Thymus (tissue), 11 donors: ENCODE measurements around the gene DCAF4. TPM values are rescaled to one million over a fixed set of nuclear protein-coding genes. Genes with fewer than 3 reads are reported as not detected.
A peak's percentile ranks its signal among the peaks of the same experiment; 100 is the strongest.

Experiments
- DNase-seq, 9 donors: peaks; one replicate each; pipeline ENCODE4 v3.0.0-alpha.2; 2013; ENCODE audit warnings: low spot score in 9 of 9, low read depth in 6 of 9, missing footprints in 1 of 9
- H3K27ac ChIP-seq, 2 donors: one replicate each; pipeline ENCODE4 v1.5.1; 2013; ENCODE audit warnings: control low read depth in 1 of 2, low read depth in 1 of 2, low read length in 1 of 2, mild to moderate bottlenecking in 1 of 2, moderate library complexity in 1 of 2
- H3K27me3 ChIP-seq, 2 donors: one replicate each; pipeline ENCODE4 v1.5.1; 2013; ENCODE audit warnings: low read length in 1 of 2; ENCODE audit not compliant: control insufficient read depth in 2 of 2, insufficient read depth in 1 of 2
- H3K36me3 ChIP-seq, 2 donors: one replicate each; pipeline ENCODE4 v1.5.1; 2013; ENCODE audit warnings: low read length in 1 of 2, mild to moderate bottlenecking in 1 of 2, moderate library complexity in 1 of 2; ENCODE audit not compliant: control insufficient read depth in 2 of 2, insufficient read depth in 2 of 2
- H3K4me1 ChIP-seq, 2 donors: one replicate each; pipeline ENCODE4 v1.5.1; 2013; ENCODE audit warnings: low read length in 2 of 2; ENCODE audit not compliant: control insufficient read depth in 2 of 2, insufficient read depth in 2 of 2
- H3K4me3 ChIP-seq, 2 donors: one replicate each; pipeline ENCODE4 v1.5.1; 2013; ENCODE audit warnings: low read length in 2 of 2, control low read depth in 1 of 2, mild to moderate bottlenecking in 1 of 2
- H3K9me3 ChIP-seq, 2 donors: one replicate each; pipeline ENCODE4 v1.5.1; 2013; ENCODE audit warnings: low read length in 1 of 2, mild to moderate bottlenecking in 1 of 2; ENCODE audit not compliant: control insufficient read depth in 2 of 2, insufficient read depth in 1 of 2
- WGBS: extraction: QIAGEN DNeasy Blood & Tissue Kit; methylation state at CpG from one replicate; pipeline ENCODE4 v1.1.7; 2013; 5-methylcytosine and 5-hydroxymethylcytosine counted together
- polyA plus RNA-seq: library from polyadenylated mRNA; stranded (reverse); fragments of 200-250 nt; gene quantifications from one replicate; pipeline ENCODE4 v1.2.3, GENCODE V29; 2013
- total RNA-seq: library from RNA; stranded (reverse); fragments of 120-200 nt; gene quantifications from one replicate; pipeline ENCODE4 v1.2.4, GENCODE V29; 2013
- donor health status: healthy.

The DCAF4 gene
- total and polyA plus RNA-seq, 2 donors = 7.7 to 10.7 TPM

- H3K9me3 ChIP-seq = no peaks in the 10 kb centered on the region
- no peak overlapping the region for H3K27ac ChIP-seq
- no peaks in the 10 kb centered on the region for H3K36me3 ChIP-seq
- H3K4me1 ChIP-seq = no peaks in the 10 kb centered on the region
- 92% methylated on average over 7 of the region's 7 CpGs for WGBS
- H3K27me3 ChIP-seq = no peaks in the 10 kb centered on the region
- no peak for DNase-seq
- H3K4me3 ChIP-seq = no peak overlapping the region
Measured at GRCh38 chr14:72882463-72882862, 43.8 kb upstream of the DCAF4 start.

- H3K4me1 ChIP-seq = no peaks in the 10 kb centered on the region
- H3K27me3 ChIP-seq = peaks cover 0 to 2% of the 10 kb centered on the region in 2 donors
- no peaks in the 10 kb centered on the region for H3K9me3 ChIP-seq
- no peak overlapping the region for H3K4me3 ChIP-seq
- H3K36me3 ChIP-seq = no peaks in the 10 kb centered on the region
- H3K27ac ChIP-seq = no peak overlapping the region
- DNase-seq = no peak
- 95% methylated on average over 2 of the region's 2 CpGs for WGBS
Measured at GRCh38 chr14:72883109-72883508, 43.2 kb upstream of the DCAF4 start.

GRCh38 chr14:72883961-72884360 is 42.3 kb upstream of the DCAF4 start:
- Histone ChIP-seq H3K36me3 (no peaks in the 10 kb centered on the region), H3K27ac (no peak overlapping the region), H3K4me3 (no peak overlapping the region), H3K27me3 (peaks cover 0 to 3% of the 10 kb centered on the region in 2 donors), H3K4me1 (no peaks in the 10 kb centered on the region), H3K9me3 (no peaks in the 10 kb centered on the region)
- 54% methylated on average over 4 of the region's 4 CpGs for WGBS
- DNase-seq = no peak

GRCh38 chr14:72884386-72884785 is 41.9 kb upstream of the DCAF4 start:
- no peak overlapping the region for H3K27ac ChIP-seq
- WGBS = 92% methylated on average over 4 of the region's 4 CpGs
- no peaks in the 10 kb centered on the region for H3K4me1 ChIP-seq
- no peaks in the 10 kb centered on the region for H3K9me3 ChIP-seq
- H3K4me3 ChIP-seq = no peak overlapping the region
- DNase-seq = no peak
- H3K36me3 ChIP-seq = no peaks in the 10 kb centered on the region
- H3K27me3 ChIP-seq = peaks cover 0 to 3% of the 10 kb centered on the region in 2 donors

GRCh38 chr14:72887514-72887913 is 38.8 kb upstream of the DCAF4 start:
- 98% methylated on average over 3 of the region's 3 CpGs for WGBS
- Histone ChIP-seq H3K36me3 (no peaks in the 10 kb centered on the region), H3K4me3 (no peak overlapping the region), H3K27ac (no peak overlapping the region), H3K9me3 (no peaks in the 10 kb centered on the region), H3K4me1 (peaks cover 6 to 13% of the 10 kb centered on the region in 2 donors), H3K27me3 (peaks cover 21 to 25% of the 10 kb centered on the region in 2 donors)
- DNase-seq = no peak

GRCh38 chr14:72888192-72888591 is 38.1 kb upstream of the DCAF4 start:
- no peak overlapping the region for H3K4me3 ChIP-seq
- no peak overlapping the region for H3K27ac ChIP-seq
- H3K27me3 ChIP-seq = peaks cover 27 to 30% of the 10 kb centered on the region in 2 donors
- no peaks in the 10 kb centered on the region for H3K9me3 ChIP-seq
- 89% methylated on average over 2 of the region's 2 CpGs for WGBS
- DNase-seq = no peak
- no peaks in the 10 kb centered on the region for H3K36me3 ChIP-seq
- peaks cover 10 to 20% of the 10 kb centered on the region in 2 donors for H3K4me1 ChIP-seq

- DNase-seq = no peak
- H3K27ac ChIP-seq = no peak overlapping the region
- no peaks in the 10 kb centered on the region for H3K9me3 ChIP-seq
- peaks cover 10 to 20% of the 10 kb centered on the region in 2 donors for H3K4me1 ChIP-seq
- H3K36me3 ChIP-seq = no peaks in the 10 kb centered on the region
- no peak overlapping the region for H3K4me3 ChIP-seq
- 76% methylated on average over 2 of the region's 2 CpGs for WGBS
- H3K27me3 ChIP-seq = peaks cover 29 to 30% of the 10 kb centered on the region in 2 donors
Measured at GRCh38 chr14:72888636-72889201, 37.5 kb upstream of the DCAF4 start.

- Histone ChIP-seq H3K36me3 (no peaks in the 10 kb centered on the region), H3K4me1 (peaks cover 10 to 23% of the 10 kb centered on the region in 2 donors), H3K4me3 (no peak overlapping the region), H3K27me3 (peaks cover 32% of the 10 kb centered on the region in 2 donors), H3K27ac (no peak overlapping the region), H3K9me3 (no peaks in the 10 kb centered on the region)
- no peak for DNase-seq
- WGBS = 85% methylated on average over 5 of the region's 5 CpGs
Measured at GRCh38 chr14:72889366-72889765, 36.9 kb upstream of the DCAF4 start.

GRCh38 chr14:72891666-72892102 is 34.6 kb upstream of the DCAF4 start:
- Histone ChIP-seq H3K4me1 (peaks cover 16 to 31% of the 10 kb centered on the region in 2 donors), H3K27ac (no peak overlapping the region), H3K4me3 (peak overlapping the region; percentile 74 to 78), H3K9me3 (no peaks in the 10 kb centered on the region), H3K27me3 (peaks cover 45 to 49% of the 10 kb centered on the region in 2 donors), H3K36me3 (no peaks in the 10 kb centered on the region)
- 8% methylated on average over 14 of the region's 14 CpGs for WGBS
- DNase-seq = no peak
